ENCODE results near the gene EXOG.
A peak's percentile ranks its signal among the peaks of the same experiment; 100 is the strongest.

EXOG gene

DNA sequence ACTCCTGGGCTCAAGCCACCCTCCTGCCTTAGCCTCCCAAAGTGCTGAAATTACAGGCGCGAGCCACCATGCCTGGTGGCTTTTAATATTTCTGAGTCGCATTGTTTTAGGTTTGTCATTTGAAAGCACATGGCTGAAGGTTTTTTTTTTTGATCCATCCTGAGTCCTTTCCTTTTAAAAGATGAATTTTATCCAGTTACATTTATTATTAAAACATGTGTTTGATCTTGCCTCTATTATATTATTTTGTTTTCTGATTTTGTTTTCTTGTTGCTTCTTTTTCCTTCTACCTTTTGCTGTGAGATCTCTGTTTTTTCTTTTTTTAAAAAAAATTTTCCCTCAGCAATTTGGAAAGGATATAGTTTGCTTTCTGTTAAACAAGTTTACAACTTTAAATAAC is 77.0 kb downstream of the EXOG start:
- H3K27me3 ChIP-seq: no peaks in the 10 kb centered on the region
- DNase-seq: no peak
- no peaks in the 10 kb centered on the region for H3K9me3 ChIP-seq
- no peaks in the 10 kb centered on the region for H3K36me3 ChIP-seq
- peaks cover 11% of the 10 kb centered on the region for H3K4me1 ChIP-seq
- TF ChIP-seq, protein P1, sequence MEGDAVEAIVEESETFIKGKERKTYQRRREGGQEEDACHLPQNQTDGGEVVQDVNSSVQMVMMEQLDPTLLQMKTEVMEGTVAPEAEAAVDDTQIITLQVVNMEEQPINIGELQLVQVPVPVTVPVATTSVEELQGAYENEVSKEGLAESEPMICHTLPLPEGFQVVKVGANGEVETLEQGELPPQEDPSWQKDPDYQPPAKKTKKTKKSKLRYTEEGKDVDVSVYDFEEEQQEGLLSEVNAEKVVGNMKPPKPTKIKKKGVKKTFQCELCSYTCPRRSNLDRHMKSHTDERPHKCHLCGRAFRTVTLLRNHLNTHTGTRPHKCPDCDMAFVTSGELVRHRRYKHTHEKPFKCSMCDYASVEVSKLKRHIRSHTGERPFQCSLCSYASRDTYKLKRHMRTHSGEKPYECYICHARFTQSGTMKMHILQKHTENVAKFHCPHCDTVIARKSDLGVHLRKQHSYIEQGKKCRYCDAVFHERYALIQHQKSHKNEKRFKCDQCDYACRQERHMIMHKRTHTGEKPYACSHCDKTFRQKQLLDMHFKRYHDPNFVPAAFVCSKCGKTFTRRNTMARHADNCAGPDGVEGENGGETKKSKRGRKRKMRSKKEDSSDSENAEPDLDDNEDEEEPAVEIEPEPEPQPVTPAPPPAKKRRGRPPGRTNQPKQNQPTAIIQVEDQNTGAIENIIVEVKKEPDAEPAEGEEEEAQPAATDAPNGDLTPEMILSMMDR (IDR thresholded peaks at IDR 0.05; ENCODE audit: low read depth, low read length): no peak
- H3K4me3 ChIP-seq (ENCODE audit: low read depth, low read length): no peak overlapping the region

DNA sequence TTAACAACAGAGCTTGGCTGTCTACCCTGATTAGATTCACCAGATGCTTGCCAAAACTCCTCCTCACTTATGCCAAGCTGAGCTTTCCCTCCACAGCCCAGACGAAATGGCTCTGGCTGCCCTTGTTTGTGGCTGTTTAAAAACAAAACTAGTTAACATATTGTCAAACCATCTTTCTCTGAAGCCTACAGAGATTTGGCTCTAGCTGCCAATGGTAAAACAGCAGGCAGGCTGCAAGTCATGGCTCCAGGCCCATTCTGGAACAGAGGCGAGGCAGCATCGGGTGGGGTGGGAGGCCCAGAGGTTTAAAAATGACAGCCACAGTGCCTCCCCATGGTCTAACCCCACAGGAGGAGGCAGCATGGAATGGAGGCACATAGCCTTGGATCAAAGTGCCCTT is 77.4 kb downstream of the EXOG start:
- H3K4me3 ChIP-seq (ENCODE audit: low read depth, low read length): no peak overlapping the region
- H3K4me1 ChIP-seq: peaks cover 12% of the 10 kb centered on the region
- H3K36me3 ChIP-seq: no peaks in the 10 kb centered on the region
- H3K27me3 ChIP-seq: no peaks in the 10 kb centered on the region
- no peak for DNase-seq
- H3K9me3 ChIP-seq: no peaks in the 10 kb centered on the region
- TF ChIP-seq, protein P1 (IDR thresholded peaks at IDR 0.05; ENCODE audit: low read depth, low read length): no peak

DNA sequence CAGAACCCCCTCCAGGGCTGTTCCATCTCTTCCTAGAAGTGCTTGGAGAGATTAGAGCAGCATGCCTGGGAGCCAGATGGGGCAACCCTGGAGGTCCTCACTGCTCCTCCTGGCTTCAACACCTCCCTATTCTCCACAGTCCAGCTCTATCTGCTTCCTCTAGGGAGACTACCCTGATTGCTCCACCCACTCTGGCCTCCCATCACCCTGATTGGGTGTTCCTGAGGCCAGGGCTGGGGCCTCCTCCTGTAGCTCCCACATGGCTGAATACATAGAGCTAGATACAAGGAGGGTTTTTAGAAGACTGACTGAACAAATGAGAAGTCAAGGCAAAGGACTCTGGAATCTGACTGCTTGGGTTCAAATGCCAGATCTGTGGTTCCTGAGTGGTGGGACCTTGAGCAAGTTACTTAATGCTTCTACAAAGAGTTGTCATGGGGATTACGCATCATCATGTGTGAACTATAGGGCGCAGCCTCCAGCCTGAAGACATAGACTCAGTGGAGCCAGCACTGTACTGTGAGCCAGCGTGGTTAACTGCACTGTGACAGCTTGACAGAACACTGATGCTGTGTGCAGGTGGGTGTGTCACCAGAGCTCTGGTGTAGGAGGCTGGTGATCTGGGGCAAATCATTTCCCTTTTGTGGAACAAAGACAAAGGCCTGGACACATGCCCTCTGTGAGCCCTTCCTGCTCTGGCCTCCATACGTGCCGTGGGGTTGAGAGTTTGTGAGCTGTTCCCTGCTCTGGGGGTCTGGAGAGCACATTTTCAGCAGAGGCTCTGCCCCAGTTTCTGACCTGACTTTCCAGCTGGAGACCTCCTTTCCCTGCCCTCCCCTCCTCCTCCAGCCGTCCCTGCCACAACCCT is 78.5 kb downstream of the EXOG start:
- TF ChIP-seq, protein P1 (IDR thresholded peaks at IDR 0.05; ENCODE audit: low read depth, low read length): no peak
- Histone ChIP-seq H3K27me3 (no peaks in the 10 kb centered on the region), H3K4me1 (peaks cover 21% of the 10 kb centered on the region), H3K4me3 (ENCODE audit: low read depth, low read length) (no peak overlapping the region), H3K9me3 (no peaks in the 10 kb centered on the region), H3K36me3 (no peaks in the 10 kb centered on the region)
- peak; percentile 79 for DNase-seq

DNA sequence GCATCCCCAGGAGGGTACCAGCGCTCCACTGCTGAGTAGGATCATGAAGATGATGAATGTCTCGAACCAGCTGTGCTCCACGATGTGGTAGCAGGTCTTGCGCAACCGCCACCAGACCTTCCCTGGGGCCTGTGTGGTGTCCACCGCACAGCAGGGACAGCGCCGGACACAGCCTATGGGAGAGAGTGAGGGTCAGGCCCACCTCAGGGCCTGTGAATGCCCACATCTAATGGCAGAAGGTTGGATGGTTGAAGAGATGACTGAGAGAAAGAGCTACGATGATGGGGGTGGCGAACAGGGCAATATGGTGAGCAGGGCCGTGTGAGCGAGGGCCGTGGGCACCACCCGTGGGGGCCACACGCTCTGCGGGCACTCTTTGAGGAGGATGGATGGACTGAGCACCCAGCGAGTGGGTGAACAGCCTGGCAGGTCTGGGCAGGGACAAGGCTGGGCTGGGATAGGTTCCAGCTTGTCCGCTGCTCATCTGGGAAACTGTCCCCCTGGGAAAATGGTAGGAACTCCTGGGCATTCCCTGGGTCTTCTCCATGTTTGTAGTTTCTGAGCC is 79.2 kb downstream of the EXOG start:
- TF ChIP-seq, protein P1 (IDR thresholded peaks at IDR 0.05; ENCODE audit: low read depth, low read length): no peak
- peaks cover 28% of the 10 kb centered on the region for H3K4me1 ChIP-seq
- no peak overlapping the region for H3K4me3 ChIP-seq (ENCODE audit: low read depth, low read length)
- no peaks in the 10 kb centered on the region for H3K36me3 ChIP-seq
- DNase-seq: no peak
- no peaks in the 10 kb centered on the region for H3K27me3 ChIP-seq
- H3K9me3 ChIP-seq: no peaks in the 10 kb centered on the region

Data from BE2C (cell line).